ENCODE data around the gene TWNK. TPM values are rescaled to one million over a fixed set of nuclear protein-coding genes. Genes with fewer than 3 reads are reported as not detected.
A peak's percentile ranks its signal among the peaks of the same experiment; 100 is the strongest.

TWNK gene
- total RNA-seq, 4 donors from 2014 or later, result 5.5 to 7.7 (median 6.8) TPM

- no peak overlapping the region for H3K27ac ChIP-seq
- 96 to 97% methylated on average over 3 of the region's 3 CpGs for WGBS, 2 donors
- TF ChIP-seq CTCF (IDR thresholded peaks at IDR 0.05), result no peak
- TF ChIP-seq POLR2A (IDR thresholded peaks at IDR 0.05), result no peak
- peaks cover 64 to 66% of the 10 kb centered on the region in 2 donors for H3K36me3 ChIP-seq
- H3K4me3 ChIP-seq (replicated peaks in 1 of 3), result no peak overlapping the region
- no peaks in the 10 kb centered on the region for H3K27me3 ChIP-seq
- intact Hi-C loops (cut with DNase I), result no loop called here
- H3K4me1 ChIP-seq, result no peaks in the 10 kb centered on the region
- no peak for DNase-seq
- H3K9me3 ChIP-seq, result no peaks in the 10 kb centered on the region
These were observed 38.4 kb upstream of the TWNK start for GRCh38 chr10:100948916-100949315.

- peaks cover 0 to 11% of the 10 kb centered on the region in 2 donors for H3K36me3 ChIP-seq
- TF ChIP-seq CTCF (IDR thresholded peaks at IDR 0.05) (no peak), POLR2A (IDR thresholded peaks at IDR 0.05) (no peak)
These were observed 27.1 kb upstream of the TWNK start for GRCh38 chr10:100960251-100960650.

GRCh38 chr10:100962351-100963080, 24.8 kb upstream of the TWNK start:
- 40 to 48% methylated on average over 4 of the region's 4 CpGs for WGBS, 2 donors
- Histone ChIP-seq H3K9me3 (no peaks in the 10 kb centered on the region), H3K27me3 (no peaks in the 10 kb centered on the region), H3K4me3 (replicated peaks in 1 of 3) (no peak overlapping the region), H3K27ac (peak overlapping the region; percentile 42 to 75 (median 55)), H3K36me3 (peaks cover 0 to 6% of the 10 kb centered on the region in 2 donors), H3K4me1 (peaks cover 11 to 21% of the 10 kb centered on the region in 2 donors)
- intact Hi-C loops (cut with DNase I), result no loop called here
- no peak for TF ChIP-seq CTCF (IDR thresholded peaks at IDR 0.05)
- no peak for TF ChIP-seq POLR2A (IDR thresholded peaks at IDR 0.05)
- peak; percentile 72 to 73 for DNase-seq

More at GRCh38 chr10:100960251-100960650, 27.1 kb upstream of the TWNK start:
- DNase-seq, result no peak
- peaks cover 11 to 21% of the 10 kb centered on the region in 2 donors for H3K4me1 ChIP-seq
- no peaks in the 10 kb centered on the region for H3K27me3 ChIP-seq
- H3K4me3 ChIP-seq (replicated peaks in 1 of 3), result no peak overlapping the region
- intact Hi-C loops (cut with DNase I), result no loop called here
- no peaks in the 10 kb centered on the region for H3K9me3 ChIP-seq
- H3K27ac ChIP-seq, result no peak overlapping the region

GRCh38 chr10:100963826-100964225, 23.5 kb upstream of the TWNK start:
- Histone ChIP-seq H3K36me3 (peaks cover 0 to 4% of the 10 kb centered on the region in 2 donors), H3K27ac (peak overlapping the region; percentile 24 to 49 (median 42)), H3K4me3 (replicated peaks in 1 of 3) (no peak overlapping the region), H3K27me3 (no peaks in the 10 kb centered on the region), H3K4me1 (peaks cover 14 to 28% of the 10 kb centered on the region in 2 donors), H3K9me3 (no peaks in the 10 kb centered on the region)
- 59 to 71% methylated on average over 1 of the region's 1 CpG for WGBS, 2 donors
- no peak for TF ChIP-seq POLR2A (IDR thresholded peaks at IDR 0.05)
- no peak for TF ChIP-seq CTCF (IDR thresholded peaks at IDR 0.05)
- DNase-seq, result no peak
- intact Hi-C loops (cut with DNase I), result no loop called here

- Histone ChIP-seq H3K4me1 (peaks cover 23 to 39% of the 10 kb centered on the region in 2 donors), H3K27me3 (no peaks in the 10 kb centered on the region), H3K4me3 (replicated peaks in 1 of 3) (no peak overlapping the region), H3K9me3 (no peaks in the 10 kb centered on the region), H3K36me3 (no peaks in the 10 kb centered on the region), H3K27ac (no peak overlapping the region)
- intact Hi-C loops (cut with DNase I), result no loop called here
- WGBS, 2 donors, result 72 to 95% methylated on average over 5 of the region's 5 CpGs
- no peak for DNase-seq
- no peak for TF ChIP-seq CTCF (IDR thresholded peaks at IDR 0.05)
- TF ChIP-seq POLR2A (IDR thresholded peaks at IDR 0.05), result no peak
These were observed 21.5 kb upstream of the TWNK start for GRCh38 chr10:100965820-100966219.
